ENCODE measurements around the gene TICRR. TPM values are rescaled to one million over a fixed set of nuclear protein-coding genes. Genes with fewer than 3 reads are reported as not detected.

The TICRR gene
- total RNA-seq, 1 experiment from 2014 or later, result 37.4 TPM

- no peak for ATAC-seq
- POLR2A ChIA-PET, result no interaction called here
Observed at GRCh38 chr15:89656116-89656815, 81.0 kb downstream of the TICRR start.

GRCh38 chr15:89657686-89658200, 82.5 kb downstream of the TICRR start:
- Mint-ChIP-seq H3K4me1 (peaks cover 10% of the 10 kb centered on the region), H3K27me3 (ENCODE audit: low read depth) (peaks cover 34% of the 10 kb centered on the region), H3K9me3 (peaks cover 4% of the 10 kb centered on the region), H3K27ac (no peak overlapping the region), H3K36me3 (no peaks in the 10 kb centered on the region), H3K4me3 (no peak overlapping the region)
- ATAC-seq, result no peak
- no peak for TF ChIP-seq E2F4 (CRISPR knock-in tag; IDR thresholded peaks at IDR 0.05; ENCODE audit: borderline replicate concordance, low read depth)
- TF ChIP-seq NFE2L1 (CRISPR knock-in tag; IDR thresholded peaks at IDR 0.05), result no peak
- TF ChIP-seq ARID4B (CRISPR knock-in tag; IDR thresholded peaks at IDR 0.05; ENCODE audit: borderline replicate concordance), result no peak
- no peak for TF ChIP-seq ESRRA (CRISPR knock-in tag; IDR thresholded peaks at IDR 0.05; ENCODE audit: borderline replicate concordance)
- TF ChIP-seq ZNF232 (CRISPR knock-in tag; IDR thresholded peaks at IDR 0.05), result no peak
- POLR2A ChIA-PET, result no interaction called here
- DNase-seq (ENCODE audit: low spot score), result no peak
- CTCF ChIA-PET, result interaction anchor here (1.1 to 2.2 kb wide), 2 partner anchors 10 to 15 kb away, joined by 3 to 7 read pairs; no protein-coding TSS in a partner anchor

More at GRCh38 chr15:89656116-89656815, 81.0 kb downstream of the TICRR start:
- Mint-ChIP-seq H3K9me3 (peaks cover 4% of the 10 kb centered on the region), H3K4me3 (peak overlapping the region; percentile 84), H3K27me3 (ENCODE audit: low read depth) (peaks cover 34% of the 10 kb centered on the region), H3K36me3 (peaks cover 7% of the 10 kb centered on the region; the same call in 1 of the 2 replicates), H3K4me1 (peaks cover 10% of the 10 kb centered on the region), H3K27ac (no peak overlapping the region)
- CTCF ChIA-PET, result interaction anchor here (0.6 to 1.3 kb wide), 3 partner anchors 10 to 105 kb away, joined by 3 to 5 read pairs (median 3); no protein-coding TSS in a partner anchor
- TF ChIP-seq SOX15 (CRISPR knock-in tag; IDR thresholded peaks at IDR 0.05), result no peak
- no peak for TF ChIP-seq ZNF219 (CRISPR knock-in tag; IDR thresholded peaks at IDR 0.05; ENCODE audit: borderline replicate concordance)
- TF ChIP-seq MLX (CRISPR knock-in tag; IDR thresholded peaks at IDR 0.05), result no peak
- no peak for TF ChIP-seq OVOL2 (CRISPR knock-in tag; IDR thresholded peaks at IDR 0.05; ENCODE audit: borderline replicate concordance)
- TF ChIP-seq E2F5 (CRISPR knock-in tag; IDR thresholded peaks at IDR 0.05), result no peak
- no peak for TF ChIP-seq NFYB (CRISPR knock-in tag; conservative IDR thresholded peaks at IDR 0.05; ENCODE audit: low read depth)
- TF ChIP-seq TCF7 (CRISPR knock-in tag; IDR thresholded peaks at IDR 0.05; ENCODE audit: low read depth), result no peak
- TF ChIP-seq GABPB1 (CRISPR knock-in tag; IDR thresholded peaks at IDR 0.05), result no peak
- TF ChIP-seq MXD4 (CRISPR knock-in tag; IDR thresholded peaks at IDR 0.05; ENCODE audit: borderline replicate concordance), result no peak
- TF ChIP-seq FOXK1 (CRISPR knock-in tag; IDR thresholded peaks at IDR 0.05), result no peak
- DNase-seq (ENCODE audit: low spot score), result no peak

All from WTC11 (cell line).